HepG2 (cell line): ENCODE measurements around the gene CCDC183. TPM values are rescaled to one million over a fixed set of nuclear protein-coding genes. Genes with fewer than 3 reads are reported as not detected.
A peak's percentile ranks its signal among the peaks of the same experiment; 100 is the strongest.

Source experiments
- FLYWCH1 ChIP-seq: sonication (generic); formaldehyde crosslinking; IDR thresholded peaks from 2 replicates; pipeline ENCODE4 v1.8.1; 2023; ENCODE audit warnings: mild to moderate bottlenecking, missing genetic modification reagents
- HBP1 ChIP-seq: IDR thresholded peaks from 2 replicates; pipeline ENCODE4 v1.6.1; 2016; ENCODE audit warnings: low read depth, control low read depth
- HMGA1 ChIP-seq: sonication (generic); formaldehyde crosslinking; conservative IDR thresholded peaks from 2 replicates; pipeline ENCODE4 v1.4.0; 2020; ENCODE audit warnings: missing genetic modification reagents
- HOXA9 ChIP-seq: sonication (generic); formaldehyde crosslinking; IDR thresholded peaks from 2 replicates; pipeline ENCODE4 v1.8.1; 2022; ENCODE audit warnings: missing genetic modification reagents, mild to moderate bottlenecking, moderate library complexity, borderline replicate concordance
- NR3C1 ChIP-seq: sonication (generic); formaldehyde crosslinking; IDR thresholded peaks from 2 replicates; pipeline ENCODE4 v1.4.0; 2020; ENCODE audit warnings: missing genetic modification reagents
- POGK ChIP-seq: sonication (generic); formaldehyde crosslinking; conservative IDR thresholded peaks from 2 replicates; pipeline ENCODE4 v1.8.0; 2022; ENCODE audit warnings: mild to moderate bottlenecking, moderate library complexity, missing genetic modification reagents
- SRSF9 ChIP-seq: fragments of 200-400 bp; formaldehyde crosslinking; IDR thresholded peaks from 2 replicates; pipeline ENCODE4 v1.6.1; 2018; ENCODE audit warnings: borderline replicate concordance, mild to moderate bottlenecking, low read depth, low read length; ENCODE audit not compliant: insufficient read depth, poor library complexity, severe bottlenecking
- ZFP1 ChIP-seq: IDR thresholded peaks from 2 replicates; pipeline ENCODE4 v1.6.1; 2016
- ZKSCAN5 ChIP-seq: sonication (generic); formaldehyde crosslinking; IDR thresholded peaks from 2 replicates; pipeline ENCODE4 v1.5.1; 2020; ENCODE audit warnings: mild to moderate bottlenecking, missing genetic modification reagents
- ZNF18 ChIP-seq: sonication (generic); formaldehyde crosslinking; IDR thresholded peaks from 2 replicates; pipeline ENCODE4 v1.8.0; 2022; ENCODE audit warnings: mild to moderate bottlenecking, missing genetic modification reagents; ENCODE audit not compliant: insufficient replicate concordance
- ZNF253 ChIP-seq: sonication (generic); formaldehyde crosslinking; IDR thresholded peaks from 2 replicates; pipeline ENCODE4 v1.8.0; 2022; ENCODE audit warnings: mild to moderate bottlenecking, missing genetic modification reagents, borderline replicate concordance
- ZNF264 ChIP-seq: sonication (generic); formaldehyde crosslinking; IDR thresholded peaks from 2 replicates; pipeline ENCODE4 v1.4.0; 2020; ENCODE audit warnings: missing genetic modification reagents
- polyA plus RNA-seq, 8 experiments: library from polyadenylated mRNA; depleted of rRNA in 3 of 8; stranded (reverse) in 7 of 8; unstranded in 1 of 8; fragments of >200 nt; fragmentation: Illumina TruSeq in 4 of 8; extraction: Trizol in 4 of 8; gene quantifications; 2 replicates each; pipeline versions ENCODE4 v1.2.1 to v1.2.3, GENCODE V29; 2011 to 2016; ENCODE audit warnings: low read depth in 4 of 8, missing spikeins in 1 of 8, mixed read lengths in 1 of 8; ENCODE audit not compliant: insufficient read depth in 1 of 8
- total RNA-seq, 5 experiments: library from RNA; depleted of rRNA; stranded (reverse); fragments of >200 nt; fragmentation: Illumina TruSeq; extraction: Trizol; gene quantifications; 2 replicates each; pipeline ENCODE4 v1.2.3, GENCODE V29; 2016; ENCODE audit warnings: low read depth in 1 of 5

Gene CCDC183
- total and polyA plus RNA-seq, 2 of the 13 experiments (the other 11 are each of a cell fraction or from before 2014, with no cell fraction given): 5.0 to 66.4 TPM

GRCh38 chr9:136791516-136792276, 4.4 kb upstream of the CCDC183 start (continued):
- TF ChIP-seq HOXA9 (CRISPR knock-in tag) (no peak), HMGA1 (CRISPR knock-in tag) (no peak), ZKSCAN5 (CRISPR knock-in tag) (no peak), SRSF9 (no peak), ZNF264 (no peak), NR3C1 (no peak), ZFP1 (no peak), HBP1 (CRISPR knock-in tag) (no peak; the same call in 1 of the 2 replicates), ZNF18 (CRISPR knock-in tag) (peak; percentile 55), ZNF253 (no peak), POGK (CRISPR knock-in tag) (peak; percentile 50; the same call in 1 of the 2 replicates), FLYWCH1 (CRISPR knock-in tag) (no peak)
